G401 (cell line): Measurements from ENCODE around the gene KRTAP5-3. TPM values are rescaled to one million over a fixed set of nuclear protein-coding genes. Genes with fewer than 3 reads are reported as not detected.

Source experiments
- DNase-seq: peaks from one replicate; pipeline ENCODE4 v3.0.0-alpha.2; 2015; ENCODE audit warnings: low spot score
- in situ Hi-C: cut with HindIII; loops from 2 replicates; pipeline ENCODE4 v1.10.0; 2016; ENCODE audit warnings: low sequenced_read_pairs, mixed read lengths
- total RNA-seq: library from RNA; depleted of rRNA; stranded (reverse); fragments of >200 nt; shearing (Covaris generic); gene quantifications from 2 replicates; pipeline ENCODE4 v1.2.3, GENCODE V29; 2014

Gene KRTAP5-3
- total RNA-seq, 1 experiment from 2014 or later: not detected

DNA sequence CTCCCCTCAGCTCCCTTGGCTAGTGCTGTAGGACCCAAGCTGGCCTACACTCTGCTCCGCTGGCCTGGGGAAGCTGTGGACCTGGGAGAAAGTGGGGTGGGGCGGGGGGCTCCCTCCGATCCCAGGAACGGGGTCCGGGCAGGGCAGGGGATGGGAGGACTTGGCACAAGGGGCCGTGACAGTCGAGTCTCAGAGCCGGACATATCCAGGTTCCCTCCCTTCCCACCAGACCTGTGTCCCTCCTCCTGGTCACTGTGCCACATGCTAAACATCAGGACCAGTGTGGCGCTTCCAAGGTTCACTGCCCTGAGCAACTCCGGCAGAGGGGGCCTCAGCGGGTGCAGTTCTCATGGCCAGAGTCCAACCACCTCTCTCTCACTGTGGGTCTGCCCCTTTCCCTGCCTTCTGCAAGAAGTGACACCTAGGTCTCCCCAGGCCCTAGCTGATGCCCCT, 38.2 kb downstream of the KRTAP5-3 start:
- DNase-seq: no peak
- in situ Hi-C loops: no loop called here

GRCh38 chr11:1569251-1569780, 38.9 kb downstream of the KRTAP5-3 start:
- no peak for DNase-seq
- in situ Hi-C loops: no loop called here

DNA sequence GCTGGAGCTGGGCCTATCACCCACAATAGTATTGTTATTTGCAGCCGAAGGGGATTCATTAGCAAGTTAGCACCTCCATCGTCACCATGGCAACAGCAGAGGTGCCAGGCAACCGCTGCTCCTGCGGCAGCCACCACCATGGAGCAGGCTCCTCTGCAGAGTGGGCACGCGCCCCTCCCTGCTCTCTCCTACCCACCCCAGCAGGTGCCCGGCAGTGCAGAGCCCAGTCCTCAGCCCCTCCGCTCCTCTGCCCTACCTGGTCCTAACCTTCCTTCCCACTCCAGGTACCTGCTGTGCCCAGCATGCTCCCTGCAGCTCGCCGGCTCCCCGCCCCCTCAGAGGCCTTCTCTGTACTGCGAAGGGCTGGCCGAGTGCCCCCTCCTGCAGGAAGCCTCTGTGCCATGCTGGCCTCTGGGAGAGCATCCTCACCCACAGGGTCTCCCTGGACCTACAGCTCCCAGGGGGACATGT, 39.8 kb downstream of the KRTAP5-3 start:
- no peak for DNase-seq
- in situ Hi-C loops: no loop called here

GRCh38 chr11:1567721-1568100, 40.6 kb downstream of the KRTAP5-3 start:
- DNase-seq: no peak
- in situ Hi-C loops: no loop called here

GRCh38 chr11:1567052-1567720, 41.1 kb downstream of the KRTAP5-3 start:
- in situ Hi-C loops: no loop called here
- DNase-seq: no peak

- DNase-seq: no peak
- in situ Hi-C loops: no loop called here
These were observed 41.7 kb downstream of the KRTAP5-3 start for GRCh38 chr11:1566381-1567051.

- in situ Hi-C loops: no loop called here
- DNase-seq: no peak
These were observed 42.4 kb downstream of the KRTAP5-3 start for GRCh38 chr11:1565904-1566247.

GRCh38 chr11:1565173-1565903, 42.9 kb downstream of the KRTAP5-3 start:
- DNase-seq: no peak
- in situ Hi-C loops: no loop called here

- in situ Hi-C loops: no loop called here
- DNase-seq: peak; percentile 72
These were observed 43.6 kb downstream of the KRTAP5-3 start for GRCh38 chr11:1564535-1565172.

- no peak for DNase-seq
- in situ Hi-C loops: no loop called here
These were observed 44.3 kb downstream of the KRTAP5-3 start for GRCh38 chr11:1563697-1564534.

GRCh38 chr11:1563149-1563638, 45.1 kb downstream of the KRTAP5-3 start:
- in situ Hi-C loops: no loop called here
- no peak for DNase-seq

DNA sequence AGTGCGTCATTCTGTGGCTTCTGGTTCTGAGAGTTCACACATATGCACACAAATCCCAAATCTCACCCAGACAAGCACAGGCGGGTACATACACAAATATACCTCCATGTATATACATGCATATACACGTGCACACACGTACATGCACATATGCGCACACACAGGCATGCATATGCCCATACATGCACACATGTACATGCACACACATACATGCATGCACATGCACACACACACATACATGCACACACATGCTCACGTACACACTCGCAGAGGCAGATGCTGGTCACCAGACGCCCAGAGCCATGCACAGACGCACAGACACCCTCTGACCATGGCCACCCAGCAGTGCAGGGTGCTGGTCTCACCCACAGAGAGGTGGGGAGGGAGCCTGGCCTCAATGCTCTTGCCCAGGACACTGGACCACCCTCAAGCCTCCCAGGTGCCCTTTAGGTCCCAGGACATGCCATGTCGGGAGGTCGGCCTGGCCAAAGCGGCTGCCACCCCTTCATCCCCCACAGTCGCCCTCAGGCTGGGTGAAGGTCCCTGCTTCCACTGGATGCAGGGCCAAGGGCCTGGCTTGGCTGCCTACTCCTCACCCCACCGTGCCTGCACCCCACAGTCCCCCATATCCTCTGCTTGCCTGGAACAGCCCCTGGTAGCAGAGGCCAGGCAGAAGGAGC, 45.7 kb downstream of the KRTAP5-3 start:
- in situ Hi-C loops: no loop called here
- DNase-seq: no peak

DNA sequence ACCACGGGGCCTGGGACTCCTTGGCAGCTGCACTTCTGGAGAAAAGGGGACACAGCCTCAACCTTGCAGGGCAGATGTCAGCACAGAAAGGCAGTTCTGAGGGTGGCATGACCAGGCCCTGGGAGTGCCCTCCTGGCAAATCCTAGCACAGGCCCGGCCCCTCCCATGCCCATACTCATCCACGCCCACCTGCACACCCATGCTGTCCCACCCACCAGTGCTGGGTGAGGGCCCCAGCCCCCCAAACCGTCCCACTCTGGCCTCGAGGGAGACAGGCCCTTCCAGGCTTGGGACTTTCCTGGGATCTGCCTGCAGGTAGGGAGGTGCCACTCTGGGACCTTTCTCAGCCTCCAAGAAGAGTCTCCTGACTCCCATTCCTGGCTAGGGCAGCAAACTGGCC, 46.3 kb downstream of the KRTAP5-3 start:
- in situ Hi-C loops: no loop called here

DNA sequence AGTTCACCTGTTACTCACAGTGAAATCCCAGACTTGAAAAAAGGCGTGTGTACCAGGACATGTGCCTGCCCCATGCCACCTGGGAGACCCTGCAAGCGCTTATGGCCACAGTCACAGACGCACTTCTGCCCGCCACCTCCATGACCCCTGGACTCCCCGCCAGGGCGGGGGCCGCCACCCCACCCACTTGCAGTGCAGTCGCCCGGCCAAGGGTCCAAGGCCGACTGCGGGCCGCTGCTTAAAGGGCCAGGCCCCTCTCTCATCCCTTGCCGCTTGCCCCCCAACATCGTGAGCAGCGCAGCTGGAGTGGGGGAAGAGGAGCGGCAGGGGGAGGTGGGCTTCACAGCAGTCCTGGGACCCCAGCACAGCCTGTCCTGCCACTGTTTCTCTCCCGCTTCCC, 47.0 kb downstream of the KRTAP5-3 start:
- DNase-seq: no peak
- in situ Hi-C loops: no loop called here

More for the DNA sequence above, 46.3 kb downstream of the KRTAP5-3 start:
- no peak for DNase-seq

GRCh38 chr11:1560649-1561251, 47.5 kb downstream of the KRTAP5-3 start:
- in situ Hi-C loops: no loop called here
- no peak for DNase-seq

DNA sequence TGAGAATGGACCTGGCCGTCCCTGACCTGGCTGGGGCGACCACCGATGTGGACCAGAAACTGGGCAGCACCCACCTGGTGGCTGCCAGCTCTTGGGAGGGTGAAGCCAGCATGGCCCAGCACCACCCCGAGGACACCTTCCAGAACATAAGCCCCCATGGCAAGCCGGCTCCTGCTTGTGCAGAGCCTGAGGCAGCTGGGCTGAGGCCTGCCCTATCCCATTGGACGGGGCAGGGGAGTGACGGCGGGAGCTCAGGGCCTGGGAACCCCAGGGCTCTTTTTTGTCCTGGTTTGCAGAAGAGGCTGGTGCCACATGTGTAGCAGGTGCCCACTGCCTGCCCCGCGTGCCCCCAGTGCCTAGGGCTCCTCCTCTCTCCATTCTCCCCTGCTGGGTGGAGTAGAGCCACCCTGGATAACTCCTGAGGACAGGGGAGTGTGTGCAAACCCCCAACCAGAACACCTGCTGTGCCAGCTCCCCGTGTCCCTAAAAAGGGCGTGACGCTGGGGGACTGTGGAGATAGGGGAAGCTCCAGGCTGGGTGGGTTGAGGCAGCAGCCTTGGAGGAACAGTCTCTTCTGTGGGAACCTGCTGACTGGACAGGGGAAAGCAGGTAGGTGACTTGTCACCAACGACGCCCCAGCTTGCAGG, 48.1 kb downstream of the KRTAP5-3 start:
- DNase-seq: no peak
- in situ Hi-C loops: no loop called here
